Vagina (tissue), 2 donors: Measurements from ENCODE around the gene OTP.

ENCODE experiments used
- POLR2A ChIP-seq, 2 donors: fragments of 450-650 bp; IDR thresholded peaks; one replicate each; pipeline ENCODE4 v1.6.1; 2017; ENCODE audit warnings: antibody characterized with exemption in 2 of 2, mild to moderate bottlenecking in 2 of 2, moderate library complexity in 2 of 2
- POLR2AphosphoS5 ChIP-seq, 2 donors: sonication (generic); formaldehyde crosslinking; IDR thresholded peaks; one replicate each; pipeline ENCODE4 v1.9.0; 2017; ENCODE audit warnings: antibody characterized with exemption in 2 of 2, mild to moderate bottlenecking in 2 of 2, low read depth in 1 of 2; ENCODE audit not compliant: insufficient read depth in 1 of 2
- TF ChIP-seq, protein P1 (sequence below), 3 experiments: fragments of 450-650 bp in 2 of 3; fragments of 200-600 bp in 1 of 3; sonication (generic) in 1 of 3; IDR thresholded peaks; one replicate each; pipeline ENCODE4 v1.5.1; 2017 to 2019; ENCODE audit warnings: antibody characterized with exemption in 3 of 3, mild to moderate bottlenecking in 2 of 3, moderate library complexity in 2 of 3

DNA sequence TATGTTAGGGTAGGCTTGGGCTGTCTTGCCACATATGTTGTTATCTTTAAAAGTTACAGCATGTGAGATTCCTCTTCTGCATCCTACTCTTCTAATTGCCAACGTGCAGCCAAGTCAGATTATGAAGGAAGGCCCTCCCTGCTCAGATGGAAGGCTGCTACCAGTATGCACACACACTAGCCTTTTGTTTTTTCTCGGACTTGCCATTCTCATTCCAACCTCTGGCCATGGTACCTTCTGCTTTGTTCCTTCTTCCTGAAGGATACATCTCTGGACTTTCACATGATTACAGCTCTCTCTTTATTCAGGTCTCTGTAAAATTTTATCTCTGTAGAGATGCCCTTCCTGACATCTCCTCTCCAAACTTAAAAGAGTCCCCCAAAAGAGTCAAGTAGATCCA lies 12.8 kb upstream of the OTP start:
- TF ChIP-seq, protein P1, sequence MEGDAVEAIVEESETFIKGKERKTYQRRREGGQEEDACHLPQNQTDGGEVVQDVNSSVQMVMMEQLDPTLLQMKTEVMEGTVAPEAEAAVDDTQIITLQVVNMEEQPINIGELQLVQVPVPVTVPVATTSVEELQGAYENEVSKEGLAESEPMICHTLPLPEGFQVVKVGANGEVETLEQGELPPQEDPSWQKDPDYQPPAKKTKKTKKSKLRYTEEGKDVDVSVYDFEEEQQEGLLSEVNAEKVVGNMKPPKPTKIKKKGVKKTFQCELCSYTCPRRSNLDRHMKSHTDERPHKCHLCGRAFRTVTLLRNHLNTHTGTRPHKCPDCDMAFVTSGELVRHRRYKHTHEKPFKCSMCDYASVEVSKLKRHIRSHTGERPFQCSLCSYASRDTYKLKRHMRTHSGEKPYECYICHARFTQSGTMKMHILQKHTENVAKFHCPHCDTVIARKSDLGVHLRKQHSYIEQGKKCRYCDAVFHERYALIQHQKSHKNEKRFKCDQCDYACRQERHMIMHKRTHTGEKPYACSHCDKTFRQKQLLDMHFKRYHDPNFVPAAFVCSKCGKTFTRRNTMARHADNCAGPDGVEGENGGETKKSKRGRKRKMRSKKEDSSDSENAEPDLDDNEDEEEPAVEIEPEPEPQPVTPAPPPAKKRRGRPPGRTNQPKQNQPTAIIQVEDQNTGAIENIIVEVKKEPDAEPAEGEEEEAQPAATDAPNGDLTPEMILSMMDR (IDR thresholded peaks at IDR 0.05) = no peak
- TF ChIP-seq POLR2A (IDR thresholded peaks at IDR 0.05) = no peak
- TF ChIP-seq POLR2AphosphoS5 (IDR thresholded peaks at IDR 0.05; ENCODE audit: insufficient read depth in 1 of 2, low read depth in 1 of 2) = no peak
